Ascending aorta (tissue), 2 donors: ENCODE results near the gene NDE1. TPM values are rescaled to one million over a fixed set of nuclear protein-coding genes. Genes with fewer than 3 reads are reported as not detected.
A peak's percentile ranks its signal among the peaks of the same experiment; 100 is the strongest.

ENCODE experiments used
- DNase-seq, 2 donors: peaks; one replicate each; pipeline ENCODE4 v3.0.0-alpha.2; 2019; ENCODE audit warnings: low spot score in 2 of 2
- H3K27ac ChIP-seq, 2 donors: fragments of 200-600 bp; sonication (generic); one replicate each; pipeline ENCODE4 v1.5.1; 2016 to 2017; ENCODE audit warnings: mild to moderate bottlenecking in 1 of 2
- H3K27me3 ChIP-seq: fragments of 200-600 bp; sonication (generic); one replicate; pipeline ENCODE4 v1.5.1; 2017
- H3K36me3 ChIP-seq, 2 donors: fragments of 200-600 bp; sonication (generic); one replicate each; pipeline ENCODE4 v1.5.1; 2016
- H3K4me1 ChIP-seq, 2 donors: fragments of 200-600 bp; sonication (generic); one replicate each; pipeline ENCODE4 v1.5.1; 2016 to 2017; ENCODE audit warnings: mild to moderate bottlenecking in 1 of 2
- H3K4me3 ChIP-seq, 2 donors: fragments of 200-600 bp; sonication (generic); one replicate each; pipeline ENCODE4 v1.5.1; 2016 to 2017; ENCODE audit warnings: mild to moderate bottlenecking in 1 of 2
- H3K9me3 ChIP-seq, 2 donors: fragments of 200-600 bp; sonication (generic); one replicate each; pipeline ENCODE4 v1.5.1; 2016
- CTCF ChIP-seq, 3 experiments: fragments of 200-600 bp in 2 of 3; fragments of 450-650 bp in 1 of 3; sonication (generic) in 2 of 3; IDR thresholded peaks; one replicate each; pipeline ENCODE4 v1.5.1; 2016 to 2019; ENCODE audit warnings: antibody characterized with exemption in 3 of 3, mild to moderate bottlenecking in 1 of 3, moderate library complexity in 1 of 3
- intact Hi-C: fragments of 100-400 bp; cut with DNase I; formaldehyde crosslinking; loops from one replicate; pipeline ENCODE4 v1.15.1; 2023
- total RNA-seq: library from RNA; depleted of rRNA; stranded (reverse); fragments of >200 nt; gene quantifications from one replicate; pipeline ENCODE4 v1.1.0, GENCODE V29; 2016

NDE1 gene
- 21.9 TPM for total RNA-seq

DNA sequence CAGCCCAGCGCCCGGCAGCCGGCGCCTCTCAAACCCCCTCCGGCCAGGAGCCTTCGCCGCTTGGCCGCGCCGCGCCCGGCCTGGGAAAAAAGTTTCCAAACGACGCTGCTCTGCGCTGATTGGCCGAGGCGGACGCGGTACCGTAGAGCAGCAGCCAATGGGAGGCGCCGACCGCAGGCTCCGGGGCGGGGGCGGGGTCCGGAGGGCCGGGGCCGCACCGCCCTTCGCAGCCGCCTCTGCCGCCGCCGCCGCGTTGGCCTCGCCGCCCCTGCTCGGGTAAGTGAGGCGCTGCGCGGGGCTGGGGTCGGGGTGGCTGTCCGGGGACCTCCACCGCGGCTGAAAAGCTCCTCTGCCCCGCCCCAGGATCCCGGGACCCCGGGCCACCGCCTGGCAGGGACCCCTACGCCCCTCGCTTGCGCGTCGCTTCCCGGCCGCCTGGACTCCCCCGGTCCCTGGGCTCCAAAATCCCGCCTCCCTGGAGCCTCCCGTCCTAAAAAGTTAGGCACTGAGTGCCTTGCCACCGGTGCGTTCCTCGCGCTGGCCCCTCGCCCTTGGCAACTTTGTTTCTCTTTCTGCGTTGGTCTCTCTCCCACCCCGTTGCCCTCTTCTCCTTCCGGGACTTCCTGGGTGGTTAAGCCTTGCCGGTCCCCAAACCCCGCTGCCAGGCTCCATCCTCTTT lies at the start of gene NDE1:
TSS of gene NDE1 (plus strand) at position 227 of the 679 bp plus-strand sequence. CDS start 14,534 bp downstream, outside the sequence.
- no peaks in the 10 kb centered on the region for H3K9me3 ChIP-seq
- intact Hi-C loops: loop anchor here (1.0 to 2.0 kb wide), 2 partner anchors 23 to 54 kb away; no protein-coding TSS in a partner anchor
- peaks cover 0 to 6% of the 10 kb centered on the region in 2 donors for H3K4me1 ChIP-seq
- no peaks in the 10 kb centered on the region for H3K27me3 ChIP-seq
- H3K36me3 ChIP-seq: no peaks in the 10 kb centered on the region
- peak; percentile 61 to 95 for DNase-seq
- TF ChIP-seq CTCF (IDR thresholded peaks at IDR 0.05): no peak
- peak within 1 kb of the TSS; percentile 68 to 71 for H3K4me3 ChIP-seq
- peak within 1 kb of the TSS; percentile 83 to 85 for H3K27ac ChIP-seq

GRCh38 chr16:15601212-15601879 lies 48.7 kb upstream of the NDE1 start:
- no peaks in the 10 kb centered on the region for H3K9me3 ChIP-seq
- H3K36me3 ChIP-seq: peaks cover 58 to 90% of the 10 kb centered on the region in 2 donors
- intact Hi-C loops: no loop called here
- H3K27me3 ChIP-seq: no peaks in the 10 kb centered on the region
- DNase-seq: no peak
- peaks cover 0 to 10% of the 10 kb centered on the region in 2 donors for H3K4me1 ChIP-seq
- no peak overlapping the region for H3K4me3 ChIP-seq
- no peak for TF ChIP-seq CTCF (IDR thresholded peaks at IDR 0.05)
- H3K27ac ChIP-seq: no peak overlapping the region

GRCh38 chr16:15602285-15603044 lies 47.6 kb upstream of the NDE1 start:
- Histone ChIP-seq H3K36me3 (peaks cover 65 to 91% of the 10 kb centered on the region in 2 donors), H3K27me3 (no peaks in the 10 kb centered on the region), H3K27ac (no peak overlapping the region), H3K4me3 (no peak overlapping the region), H3K9me3 (no peaks in the 10 kb centered on the region), H3K4me1 (peaks cover 0 to 7% of the 10 kb centered on the region in 2 donors)
- TF ChIP-seq CTCF (IDR thresholded peaks at IDR 0.05): no peak
- intact Hi-C loops: no loop called here
- DNase-seq: no peak

DNA sequence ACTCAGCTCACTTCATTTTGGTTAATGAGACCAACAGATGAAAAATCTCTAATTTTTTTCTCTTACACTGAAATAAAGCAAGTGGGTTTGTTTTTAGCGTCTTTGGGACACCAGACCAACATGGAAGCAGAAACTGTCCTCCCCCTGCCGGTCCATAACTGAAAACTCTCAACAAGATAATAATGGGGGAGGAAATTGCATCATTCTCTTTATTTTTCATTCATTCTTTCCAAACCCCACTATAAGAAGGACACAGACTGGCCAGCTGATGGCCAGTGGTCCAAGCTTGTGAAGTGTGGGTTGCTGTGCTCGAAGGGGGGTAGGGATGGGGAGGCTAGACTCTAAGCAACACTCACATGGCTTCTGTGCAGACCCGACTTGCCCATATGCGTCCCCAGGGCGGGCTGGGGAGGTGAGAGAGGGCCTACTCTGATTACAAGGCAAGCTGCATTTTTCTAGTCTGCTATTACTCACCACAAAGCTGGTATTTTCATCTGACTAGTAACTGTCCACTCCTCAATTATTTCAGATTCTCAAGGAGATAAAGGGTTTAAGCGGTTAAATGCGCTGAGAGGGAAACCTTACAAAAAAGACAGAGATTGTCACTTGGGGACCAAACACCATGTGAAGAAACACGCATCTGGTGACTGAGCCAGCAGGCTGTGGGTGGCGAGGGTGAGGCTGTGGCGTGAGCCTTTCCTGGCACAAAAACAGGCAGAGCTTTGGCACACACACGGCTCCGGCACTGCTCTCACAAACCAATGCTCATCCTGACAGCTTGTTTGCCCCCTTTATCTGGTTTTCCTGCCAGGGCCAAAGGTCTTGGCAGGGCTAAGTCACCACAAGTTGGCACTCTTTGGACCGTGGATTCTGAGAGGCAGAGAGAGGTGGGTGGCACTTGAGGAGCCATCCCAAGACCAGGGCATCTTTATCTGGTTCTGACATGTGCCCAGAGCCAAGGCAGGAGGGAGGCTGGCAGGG lies 45.3 kb upstream of the NDE1 start:
- no peaks in the 10 kb centered on the region for H3K4me1 ChIP-seq
- no peak for DNase-seq
- H3K4me3 ChIP-seq: no peak overlapping the region
- peak overlapping the region in 1 of 2 donors; percentile 21 for H3K27ac ChIP-seq
- intact Hi-C loops: no loop called here
- H3K27me3 ChIP-seq: no peaks in the 10 kb centered on the region
- peaks cover 72 to 92% of the 10 kb centered on the region in 2 donors for H3K36me3 ChIP-seq
- H3K9me3 ChIP-seq: no peaks in the 10 kb centered on the region
- TF ChIP-seq CTCF (IDR thresholded peaks at IDR 0.05): no peak
